A549 (cell line): Measurements from ENCODE around the gene CISH. TPM values are rescaled to one million over a fixed set of nuclear protein-coding genes. Genes with fewer than 3 reads are reported as not detected.

Experiments used
- ATAC-seq, 2 experiments: fragments of 200-7000 bp in 1 of 2; fragments of >200 bp in 1 of 2; cut with Nextera tagmentation in 1 of 2; cut with Tn5 transposase in 1 of 2; 3 replicates each; pipeline versions ENCODE4 v1.8.0 to v1.9.1; 2018 to 2020; ENCODE audit warnings: mild to moderate bottlenecking in 1 of 2, moderate library complexity in 1 of 2
- CTCF ChIA-PET: fragments of 300-600 bp; sonication (Branson Sonifier 250); formaldehyde crosslinking; extraction: SDS; loops from one replicate; lab custom pipeline; 2021; ENCODE audit warnings: antibody characterized with exemption, inconsistent platforms; lab: Yijun Ruan, JAX
- POLR2A ChIA-PET: fragments of 350-600 bp; formaldehyde crosslinking; extraction: SDS; loops from one replicate; lab custom pipeline; 2021; ENCODE audit warnings: antibody characterized with exemption, inconsistent platforms; lab: Yijun Ruan, JAX
- DNase-seq, 2 experiments: peaks; one replicate each; pipeline versions ENCODE4 v3.0.0 to v3.0.0-alpha.2; 2011 to 2016; ENCODE audit warnings: low read depth in 1 of 2, low spot score in 1 of 2
- FAIRE-seq: peaks from 2 replicates; lab custom pipeline; 2011; peaks lifted over from hg19 to GRCh38; lab: Jason Lieb, UNC
- H3K27ac ChIP-seq, 2 experiments: fragments of >200 bp; sonication (Bioruptor Twin); formaldehyde crosslinking; 3 replicates each; pipeline ENCODE4 v1.5.1; 2016 to 2017
- H3K4me1 ChIP-seq: fragments of >200 bp; sonication (Bioruptor Twin); formaldehyde crosslinking; 3 replicates; pipeline ENCODE4 v1.6.1; 2016
- H3K4me2 ChIP-seq: fragments of >200 bp; sonication (Bioruptor Twin); formaldehyde crosslinking; 3 replicates; pipeline ENCODE4 v1.6.1; 2016
- H3K4me3 ChIP-seq: fragments of >200 bp; sonication (Bioruptor Twin); formaldehyde crosslinking; 3 replicates; pipeline ENCODE4 v1.5.1; 2016
- H3K9me3 ChIP-seq: fragments of >200 bp; sonication (Bioruptor Twin); formaldehyde crosslinking; 3 replicates; pipeline ENCODE4 v1.6.1; 2016
- CBX2 ChIP-seq: fragments of 200-600 bp; sonication (generic); IDR thresholded peaks from 2 replicates; pipeline ENCODE4 v1.6.1; 2016; ENCODE audit warnings: low read depth, mild to moderate bottlenecking, borderline replicate concordance
- CBX8 ChIP-seq: fragments of 200-600 bp; sonication (generic); IDR thresholded peaks from 2 replicates; pipeline ENCODE4 v1.6.1; 2016
- CHD4 ChIP-seq: fragments of 200-600 bp; sonication (generic); IDR thresholded peaks from 2 replicates; pipeline ENCODE4 v1.6.1; 2016; ENCODE audit warnings: antibody characterized with exemption, mild to moderate bottlenecking, borderline replicate concordance
- CTCF ChIP-seq: fragments of >200 bp; sonication (Bioruptor Twin); formaldehyde crosslinking; IDR thresholded peaks from 3 replicates; pipeline ENCODE4 v1.5.1; 2016
- E2F6 ChIP-seq: IDR thresholded peaks from 2 replicates; pipeline ENCODE4 v1.6.1; 2012; ENCODE audit warnings: low read depth, borderline replicate concordance
- EHF ChIP-seq: fragments of 250-450 bp; sonication (Bioruptor Pico); IDR thresholded peaks from 2 replicates; pipeline ENCODE4 v1.5.0; 2020; ENCODE audit warnings: mild to moderate bottlenecking
- ELK1 ChIP-seq: fragments of 150-350 bp; IDR thresholded peaks from 2 replicates; pipeline ENCODE4 v1.6.1; 2014; ENCODE audit warnings: low read depth, mild to moderate bottlenecking, low read length
- ESRRA ChIP-seq: fragments of 150-350 bp; IDR thresholded peaks from 2 replicates; pipeline ENCODE4 v1.6.1; 2014; ENCODE audit warnings: mild to moderate bottlenecking, low read length, borderline replicate concordance
- GATA3 ChIP-seq: IDR thresholded peaks from 2 replicates; pipeline ENCODE4 v1.6.1; 2012; ENCODE audit warnings: borderline replicate concordance
- JUNB ChIP-seq: fragments of >200 bp; sonication (Bioruptor Twin); formaldehyde crosslinking; IDR thresholded peaks from 2 replicates; pipeline ENCODE4 v1.6.1; 2016
- KDM1A ChIP-seq: fragments of 200-600 bp; sonication (generic); IDR thresholded peaks from 2 replicates; pipeline ENCODE4 v1.6.1; 2016; ENCODE audit warnings: low read depth, mild to moderate bottlenecking
- NFE2L2 ChIP-seq: fragments of 150-350 bp; conservative IDR thresholded peaks from 2 replicates; pipeline ENCODE4 v1.6.1; 2014; ENCODE audit warnings: low read length
- PHF8 ChIP-seq: fragments of 200-600 bp; sonication (generic); IDR thresholded peaks from 2 replicates; pipeline ENCODE4 v1.6.1; 2016; ENCODE audit warnings: low read depth, mild to moderate bottlenecking, antibody characterized with exemption, moderate library complexity, borderline replicate concordance
- POLR2A ChIP-seq: IDR thresholded peaks from 2 replicates; pipeline ENCODE4 v1.6.1; 2012; ENCODE audit warnings: mild to moderate bottlenecking, low read length
- POLR2AphosphoS2 ChIP-seq: conservative IDR thresholded peaks from 2 replicates; pipeline ENCODE4 v1.6.1; 2012; ENCODE audit warnings: low read length, improper control_type of control experiment, inconsistent platforms
- RAD21 ChIP-seq, 2 experiments: fragments of >200 bp in 1 of 2; sonication (Bioruptor Twin) in 1 of 2; formaldehyde crosslinking in 1 of 2; IDR thresholded peaks in 1 of 2; conservative IDR thresholded peaks in 1 of 2; 2 replicates in 1 of 2; 3 replicates in 1 of 2; pipeline ENCODE4 v1.6.1; 2012 to 2018; ENCODE audit warnings: inconsistent platforms in 1 of 2
- REST ChIP-seq: fragments of 200-600 bp; sonication (generic); IDR thresholded peaks from 2 replicates; pipeline ENCODE4 v1.6.1; 2016; ENCODE audit warnings: antibody characterized with exemption, mild to moderate bottlenecking, moderate library complexity
- RNF2 ChIP-seq: fragments of 200-600 bp; sonication (generic); IDR thresholded peaks from 2 replicates; pipeline ENCODE4 v1.6.1; 2016; ENCODE audit warnings: low read depth, mild to moderate bottlenecking, antibody characterized with exemption, moderate library complexity, borderline replicate concordance
- SMC3 ChIP-seq: fragments of >200 bp; sonication (Bioruptor Twin); formaldehyde crosslinking; IDR thresholded peaks from 3 replicates; pipeline ENCODE4 v1.6.1; 2018; ENCODE audit warnings: inconsistent platforms
- TP53 ChIP-seq: fragments of 250-450 bp; sonication (Bioruptor Pico); IDR thresholded peaks from 2 replicates; pipeline ENCODE4 v1.5.0; 2021; ENCODE audit warnings: mild to moderate bottlenecking, moderate library complexity
- USF2 ChIP-seq: fragments of 450-650 bp; IDR thresholded peaks from 2 replicates; pipeline ENCODE4 v1.6.1; 2014; ENCODE audit warnings: antibody characterized with exemption
- WGBS: methylation state at CpG from one replicate; pipeline ENCODE4 v1.1.6; 2017; ENCODE audit errors: missing lambda C conversion rate; 5-methylcytosine and 5-hydroxymethylcytosine counted together
- polyA plus RNA-seq, 4 experiments: library from polyadenylated mRNA; depleted of rRNA in 3 of 4; stranded (reverse); fragments of >200 nt; fragmentation: RNase III in 1 of 4; extraction: RNeasy Plus Mini Kit Qiagen cat#74134 plus additional on column Dnase treatment in 1 of 4; gene quantifications; 2 replicates in 3 of 4; 3 replicates in 1 of 4; pipeline ENCODE4 v1.2.3, GENCODE V29; 2011 to 2017

CISH gene
- polyA plus RNA-seq, 2 of the 4 experiments (the other 2 are of a cell fraction): 0.43 to 0.68 TPM

GRCh38 chr3:50572801-50573371, 38.7 kb downstream of the CISH start:
- 85% methylated on average over 4 of the region's 4 CpGs for WGBS
- Histone ChIP-seq H3K9me3 (no peaks in the 10 kb centered on the region), H3K27ac (no peak overlapping the region), H3K4me3 (no peak overlapping the region), H3K4me2 (no peak overlapping the region), H3K4me1 (peaks cover 15% of the 10 kb centered on the region; the same call in 2 of the 3 replicates)
- POLR2A ChIA-PET: no interaction called here
- DNase-seq (no peak), ATAC-seq (no peak), FAIRE-seq (no peak)
- CTCF ChIA-PET: interaction anchor here (0.8 to 22.5 kb wide), 16 partner anchors 8 to 816 kb away, joined by 3 to 375 read pairs (median 4); partner anchors contain the start of genes CISH and MAPKAPK3
- TF ChIP-seq E2F6 (no peak), CHD4 (no peak), REST (no peak), RNF2 (no peak), POLR2AphosphoS2 (no peak), CBX8 (no peak), PHF8 (no peak), JUNB (no peak), ELK1 (no peak), CBX2 (no peak), GATA3 (no peak), NFE2L2 (no peak), SMC3 (no peak), CTCF (no peak), ESRRA (no peak)

GRCh38 chr3:50572158-50572557, 39.4 kb downstream of the CISH start:
- CTCF ChIA-PET: interaction anchor here (0.7 to 22.5 kb wide), 16 partner anchors 9 to 817 kb away, joined by 3 to 375 read pairs (median 4); partner anchors contain the start of genes CISH and MAPKAPK3

More at GRCh38 chr3:50572158-50572557, 39.4 kb downstream of the CISH start:
- no peak overlapping the region for H3K4me2 ChIP-seq
- TF ChIP-seq SMC3 (peak; percentile 88), CBX2 (no peak), RAD21 (conservative IDR thresholded peaks at IDR 0.05 in 1 of 2, IDR thresholded peaks at IDR 0.05 in 1 of 2) (peak; percentile 83 to 90), PHF8 (no peak), CTCF (peak; percentile 64), KDM1A (no peak), EHF (CRISPR knock-in tag) (no peak), CHD4 (no peak), USF2 (no peak), POLR2A (no peak), TP53 (no peak)
- TF ChIP-seq, all 56 proteins: peak for 3
- peak; percentile 35 to 53; a peak in 3 of 6 replicates for ATAC-seq
- peaks cover 17% of the 10 kb centered on the region for H3K4me1 ChIP-seq
- H3K9me3 ChIP-seq: no peaks in the 10 kb centered on the region
- no peak overlapping the region for H3K27ac ChIP-seq
- POLR2A ChIA-PET: no interaction called here
- WGBS: no CpG with 5 or more reads among the region's 1 CpG
- DNase-seq: peak; percentile 55 to 71
- H3K4me3 ChIP-seq: no peak overlapping the region
- FAIRE-seq: no peak
